ENCODE data around the gene TMEM229A.

DNA sequence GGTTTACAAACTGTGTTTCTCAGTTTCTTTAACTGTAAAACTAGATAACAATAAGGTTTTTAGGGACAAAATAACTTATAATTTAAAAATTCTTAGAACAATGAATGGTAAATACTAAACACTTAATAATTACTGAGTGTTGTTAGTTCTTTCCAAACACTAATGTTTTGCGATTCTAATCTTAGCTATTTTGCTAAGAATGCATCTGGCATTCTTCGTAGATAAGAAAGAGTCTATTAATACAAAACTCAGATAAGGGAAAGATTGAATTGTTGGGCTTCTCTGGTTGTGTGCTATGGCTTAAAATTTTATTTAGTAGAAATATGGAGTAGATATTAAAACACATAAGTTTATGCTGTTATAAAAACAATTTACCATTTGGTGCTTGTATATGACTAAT is 45.4 kb downstream of the TMEM229A start:
- no peak for TF ChIP-seq CTCF (optimal IDR thresholded peaks at IDR 0.05 in 1 of 3, IDR thresholded peaks at IDR 0.05 in 1 of 3, conservative IDR thresholded peaks at IDR 0.05 in 1 of 3; ENCODE audit: extremely low read depth in 1 of 3, insufficient read depth in 2 of 3, low read length in 3 of 3)
- no peak for TF ChIP-seq EZH2 (IDR thresholded peaks at IDR 0.05; ENCODE audit: low read length)
